IMR-90 (cell line): ENCODE results near the gene L3MBTL4. TPM values are rescaled to one million over a fixed set of nuclear protein-coding genes. Genes with fewer than 3 reads are reported as not detected.

Experiments
- ATAC-seq: fragments of 200-7000 bp; cut with Tn5 transposase; 2 replicates; pipeline ENCODE4 v1.9.1; 2020; ENCODE audit warnings: low read depth, mild to moderate bottlenecking, moderate library complexity
- BruUV-seq: library from RNA; stranded (reverse); fragments of 400-500 nt; replicated peaks from 2 replicates; lab custom pipeline; 2021; lab: Mats Ljungman, UMichigan
- CTCF ChIA-PET: fragments of 300-600 bp; formaldehyde crosslinking; extraction: SDS; loops from one replicate; lab custom pipeline; 2021; ENCODE audit warnings: antibody characterized with exemption; lab: Yijun Ruan, JAX
- POLR2A ChIA-PET: fragments of 300-600 bp; sonication (Branson Sonifier 250); formaldehyde crosslinking; loops from one replicate; lab custom pipeline; 2022; ENCODE audit warnings: antibody characterized with exemption; ENCODE audit not compliant: unreplicated experiment; lab: Charles Lee
- DNase-seq: peaks from one replicate; pipeline ENCODE4 v3.0.0; 2013
- H2AFZ ChIP-seq: replicated peaks from 2 replicates; pipeline ENCODE3; 2013; ENCODE audit warnings: low read length, mild to moderate bottlenecking; ENCODE audit not compliant: poor library complexity
- H2AK5ac ChIP-seq: 2 replicates; pipeline ENCODE4 v1.6.1; 2013; ENCODE audit warnings: low read depth, low read length, inconsistent platforms
- H2AK9ac ChIP-seq: replicated peaks from 2 replicates; pipeline ENCODE3; 2013; ENCODE audit warnings: mild to moderate bottlenecking, low read depth, low read length, moderate library complexity; ENCODE audit not compliant: poor library complexity
- H2BK120ac ChIP-seq: 2 replicates; pipeline ENCODE4 v1.6.1; 2013; ENCODE audit warnings: low read depth, low read length, inconsistent platforms
- H2BK15ac ChIP-seq: 3 replicates; pipeline ENCODE4 v1.6.1; 2013; ENCODE audit warnings: low read depth, low read length, inconsistent platforms
- H2BK20ac ChIP-seq: 2 replicates; pipeline ENCODE4 v1.6.1; 2013; ENCODE audit warnings: low read depth, mild to moderate bottlenecking, inconsistent platforms, low read length, moderate library complexity
- H2BK5ac ChIP-seq: 2 replicates; pipeline ENCODE4 v1.6.1; 2013; ENCODE audit warnings: mild to moderate bottlenecking, low read depth, low read length, inconsistent platforms; ENCODE audit not compliant: poor library complexity, severe bottlenecking
- H3K14ac ChIP-seq: replicated peaks from 2 replicates; pipeline ENCODE4 v1.6.1; 2013; ENCODE audit warnings: low read depth, low read length, inconsistent platforms
- H3K18ac ChIP-seq: 2 replicates; pipeline ENCODE4 v1.6.1; 2013; ENCODE audit warnings: low read depth, low read length, control low read depth
- H3K23ac ChIP-seq: 2 replicates; pipeline ENCODE4 v1.6.1; 2013; ENCODE audit warnings: low read depth, low read length, inconsistent platforms
- H3K27ac ChIP-seq: 2 replicates; pipeline ENCODE4 v1.5.1; 2013; ENCODE audit warnings: mild to moderate bottlenecking, control low read depth, low read length; ENCODE audit not compliant: insufficient read depth
- H3K27me3 ChIP-seq: 2 replicates; pipeline ENCODE4 v1.6.1; 2013; ENCODE audit warnings: low read length; ENCODE audit not compliant: control insufficient read depth, insufficient read depth
- H3K36me3 ChIP-seq: 2 replicates; pipeline ENCODE4 v1.6.1; 2013; ENCODE audit warnings: low read length, mixed read lengths; ENCODE audit not compliant: control insufficient read depth, insufficient read depth
- H3K4ac ChIP-seq: 2 replicates; pipeline ENCODE4 v1.6.1; 2013; ENCODE audit warnings: low read depth, low read length, inconsistent platforms
- H3K4me1 ChIP-seq: 2 replicates; pipeline ENCODE4 v1.6.1; 2013; ENCODE audit warnings: low read length, mixed read lengths; ENCODE audit not compliant: control insufficient read depth, insufficient read depth
- H3K4me2 ChIP-seq: 2 replicates; pipeline ENCODE4 v1.6.1; 2013; ENCODE audit warnings: low read depth, mild to moderate bottlenecking, control low read depth, low read length, moderate library complexity
- H3K4me3 ChIP-seq: 2 replicates; pipeline ENCODE4 v1.5.1; 2013; ENCODE audit warnings: low read depth, mild to moderate bottlenecking, control low read depth, low read length, moderate library complexity; ENCODE audit not compliant: insufficient read depth
- H3K56ac ChIP-seq: 2 replicates; pipeline ENCODE4 v1.6.1; 2013; ENCODE audit warnings: low read length, inconsistent platforms; ENCODE audit not compliant: insufficient read depth; ENCODE audit errors: extremely low read depth
- H3K79me1 ChIP-seq, 2 experiments: 2 replicates each; pipeline ENCODE4 v1.6.1; 2013; ENCODE audit warnings: low read length in 2 of 2, inconsistent platforms in 1 of 2, low read depth in 1 of 2
- H3K9ac ChIP-seq: 2 replicates; pipeline ENCODE4 v1.6.1; 2013; ENCODE audit warnings: low read depth, low read length, control low read depth
- H3K9me1 ChIP-seq: 2 replicates; pipeline ENCODE4 v1.6.1; 2013; ENCODE audit warnings: low read length, inconsistent platforms; ENCODE audit not compliant: insufficient read depth
- H3K9me3 ChIP-seq: 2 replicates; pipeline ENCODE4 v1.6.1; 2013; ENCODE audit warnings: low read length; ENCODE audit not compliant: control insufficient read depth, insufficient read depth
- H4K20me1 ChIP-seq: 2 replicates; pipeline ENCODE4 v1.6.1; 2013; ENCODE audit warnings: low read length, inconsistent platforms; ENCODE audit not compliant: insufficient read depth
- H4K5ac ChIP-seq: 2 replicates; pipeline ENCODE4 v1.6.1; 2013; ENCODE audit warnings: mild to moderate bottlenecking, low read depth, low read length, control low read depth
- H4K8ac ChIP-seq, 2 experiments: 2 replicates each; pipeline ENCODE4 v1.6.1; 2013; ENCODE audit warnings: low read depth in 2 of 2, low read length in 2 of 2, control low read depth in 1 of 2, inconsistent platforms in 1 of 2
- H4K91ac ChIP-seq: 2 replicates; pipeline ENCODE4 v1.6.1; 2013; ENCODE audit warnings: low read depth, low read length, inconsistent platforms; ENCODE audit not compliant: insufficient read depth
- BHLHE40 ChIP-seq: fragments of 150-350 bp; IDR thresholded peaks from 2 replicates; pipeline ENCODE4 v1.6.1; 2016; ENCODE audit warnings: mild to moderate bottlenecking, low read depth, low read length
- CEBPB ChIP-seq: IDR thresholded peaks from 2 replicates; pipeline ENCODE4 v1.6.1; 2012; ENCODE audit warnings: low read depth, low read length, improper control_type of control experiment
- CHD1 ChIP-seq: IDR thresholded peaks from 2 replicates; pipeline ENCODE4 v1.6.1; 2012; ENCODE audit warnings: low read depth, low read length, improper control_type of control experiment
- CTCF ChIP-seq: conservative IDR thresholded peaks from 2 replicates; pipeline ENCODE4 v1.5.1; 2012; ENCODE audit warnings: mild to moderate bottlenecking, low read depth, low read length, improper control_type of control experiment
- ELK1 ChIP-seq: fragments of 150-350 bp; IDR thresholded peaks from 2 replicates; pipeline ENCODE4 v1.6.1; 2016; ENCODE audit warnings: low read depth, mild to moderate bottlenecking, low read length, moderate library complexity, borderline replicate concordance
- FOS ChIP-seq: fragments of 150-350 bp; IDR thresholded peaks from 2 replicates; pipeline ENCODE4 v1.6.1; 2016; ENCODE audit warnings: low read depth, low read length
- MAFK ChIP-seq: IDR thresholded peaks from 2 replicates; pipeline ENCODE4 v1.6.1; 2012; ENCODE audit warnings: low read depth, low read length, improper control_type of control experiment
- MAZ ChIP-seq: IDR thresholded peaks from 2 replicates; pipeline ENCODE4 v1.6.1; 2012; ENCODE audit warnings: low read depth, mild to moderate bottlenecking, low read length, improper control_type of control experiment, moderate library complexity, borderline replicate concordance
- MXI1 ChIP-seq: IDR thresholded peaks from 2 replicates; pipeline ENCODE4 v1.6.1; 2012; ENCODE audit warnings: low read depth, mild to moderate bottlenecking, low read length, moderate library complexity, borderline replicate concordance
- NFE2L2 ChIP-seq: fragments of 150-350 bp; IDR thresholded peaks from 2 replicates; pipeline ENCODE4 v1.6.1; 2016; ENCODE audit warnings: low read depth, mild to moderate bottlenecking, low read length
- POLR2A ChIP-seq: IDR thresholded peaks from 2 replicates; pipeline ENCODE4 v1.6.1; 2012; ENCODE audit warnings: mild to moderate bottlenecking, low read depth, low read length
- RAD21 ChIP-seq: IDR thresholded peaks from 2 replicates; pipeline ENCODE4 v1.6.1; 2012; ENCODE audit warnings: low read length, improper control_type of control experiment
- RCOR1 ChIP-seq: IDR thresholded peaks from 2 replicates; pipeline ENCODE4 v1.6.1; 2012; ENCODE audit warnings: mild to moderate bottlenecking, low read length, improper control_type of control experiment; ENCODE audit not compliant: insufficient replicate concordance
- RFX5 ChIP-seq: IDR thresholded peaks from 2 replicates; pipeline ENCODE4 v1.8.0; 2012; ENCODE audit warnings: low read depth, mild to moderate bottlenecking, low read length, moderate library complexity
- SMC3 ChIP-seq: fragments of 150-350 bp; IDR thresholded peaks from 2 replicates; pipeline ENCODE4 v1.6.1; 2016; ENCODE audit warnings: low read depth, mild to moderate bottlenecking, antibody characterized with exemption, low read length, moderate library complexity
- USF2 ChIP-seq: fragments of 150-350 bp; IDR thresholded peaks from 2 replicates; pipeline ENCODE4 v1.6.1; 2017; ENCODE audit warnings: mild to moderate bottlenecking, antibody characterized with exemption, low read length, low read depth
- WGBS, 2 experiments: methylation state at CpG; one replicate each; pipeline versions ENCODE4 v1.1.5 to v1.1.7; 2013; ENCODE audit warnings: missing lambda C conversion rate in 2 of 2; ENCODE audit not compliant: insufficient read length in 1 of 2; ENCODE audit errors: extremely low coverage in 2 of 2; 5-methylcytosine and 5-hydroxymethylcytosine counted together
- dilution Hi-C: fragments of 300-500 bp; cut with HindIII; formaldehyde crosslinking; loops from one replicate; pipeline ENCODE4 v1.14.3; 2018; ENCODE audit warnings: low sequenced_read_pairs; ENCODE audit not compliant: unreplicated experiment
- in situ Hi-C: fragments of 300-500 bp; cut with MboI; formaldehyde crosslinking; loops from 3 replicates; pipeline ENCODE4 v1.14.3; 2019; ENCODE audit warnings: low sequenced_read_pairs, inconsistent platforms, mixed read lengths
- intact Hi-C: fragments of 100-400 bp; cut with micrococcal nuclease; formaldehyde crosslinking; loops from 2 replicates; pipeline ENCODE4 v1.10.0; 2022
- polyA plus RNA-seq, 3 experiments: library from polyadenylated mRNA; depleted of rRNA; stranded (reverse); fragments of >200 nt; gene quantifications; 2 replicates each; pipeline ENCODE4 v1.2.3, GENCODE V29; 2012; ENCODE audit warnings: low replicate concordance in 1 of 3
- total RNA-seq: library from RNA; depleted of rRNA; stranded (reverse); fragments of >200 nt; gene quantifications from 2 replicates; pipeline ENCODE4 v1.2.3, GENCODE V29; 2012

L3MBTL4 gene
- total and polyA plus RNA-seq, 2 of the 4 experiments (the other 2 are of a cell fraction), result under 0.01 to 0.02 TPM

GRCh38 chr18:5998166-5998881 lies 416.4 kb downstream of the L3MBTL4 start:
- ChIA-PET POLR2A (no interaction called here), CTCF (no interaction called here)
- Histone ChIP-seq H2BK120ac (no peak overlapping the region), H3K9me3 (peaks cover 3% of the 10 kb centered on the region; the same call in 1 of the 2 replicates), H4K8ac (no peak overlapping the region), H3K79me1 (no peaks in the 10 kb centered on the region), H2AK9ac (no peak overlapping the region), H3K4ac (no peak overlapping the region), H3K14ac (no peak overlapping the region), H3K36me3 (no peaks in the 10 kb centered on the region), H4K91ac (no peak overlapping the region), H3K56ac (no peak overlapping the region), H4K5ac (no peak overlapping the region), H3K23ac (no peak overlapping the region), H4K20me1 (no peaks in the 10 kb centered on the region), H3K9me1 (no peaks in the 10 kb centered on the region), H3K4me1 (peaks cover 7% of the 10 kb centered on the region), H2AK5ac (no peak overlapping the region), H2BK15ac (no peak overlapping the region), H2AFZ (no peak overlapping the region), H2BK20ac (no peak overlapping the region), H3K27me3 (no peaks in the 10 kb centered on the region; the same call in 1 of the 2 replicates), H2BK5ac (no peak overlapping the region), H3K9ac (no peak overlapping the region), H3K4me2 (no peak overlapping the region), H3K4me3 (no peak overlapping the region), H3K18ac (no peak overlapping the region), H3K27ac (no peak overlapping the region)
- TF ChIP-seq SMC3, result no peak
- TF ChIP-seq CTCF, result no peak
- TF ChIP-seq RAD21, result no peak
- no peak for TF ChIP-seq POLR2A
- TF ChIP-seq MAFK, result no peak
- TF ChIP-seq BHLHE40, result no peak
- TF ChIP-seq RFX5, result no peak
- TF ChIP-seq CHD1, result no peak
- TF ChIP-seq NFE2L2, result no peak
- no peak for TF ChIP-seq USF2
- TF ChIP-seq CEBPB, result no peak
- no peak for TF ChIP-seq RCOR1
- TF ChIP-seq FOS, result no peak
- no peak for TF ChIP-seq MAZ
- no peak for TF ChIP-seq ELK1
- TF ChIP-seq MXI1, result no peak
- in situ Hi-C loops, result no loop called here
- 100% methylated on average over 1 of the region's 7 CpGs; no CpG with 5 or more reads in 1 of the 2 experiments for WGBS, 2 experiments
- intact Hi-C loops, result no loop called here
- dilution Hi-C loops, result no loop called here
- no TSS peak for BruUV-seq
- ATAC-seq (no peak), DNase-seq (no peak)
